ENCODE data around the gene CLP1. TPM values are rescaled to one million over a fixed set of nuclear protein-coding genes. Genes with fewer than 3 reads are reported as not detected.
"Not testable (repeated sequence)": the region's sequence is repeated elsewhere in the genome, so short reads cannot be mapped to it uniquely, and the experiment has no call there.

The CLP1 gene
- total and polyA plus RNA-seq, 2 donors: 13.6 to 22.0 TPM

- under 1% methylated on average over 29 of the region's 29 CpGs for WGBS
Observed at GRCh38 chr11:57667117-57667735, 9.7 kb downstream of the CLP1 start.

GRCh38 chr11:57667736-57668433 is 10.3 kb downstream of the CLP1 start, which contains the start of gene ZDHHC5:
TSS of gene ZDHHC5 (plus strand) at chr11:57668114. CDS start at chr11:57673091, 4,977 bp downstream.
- under 1% methylated on average over 96 of the region's 96 CpGs for WGBS
- peak within 1 kb of the TSS; percentile 98 to 99 for H3K27ac ChIP-seq (ENCODE audit: low read depth in 1 of 2, low read length in 1 of 2)
- no peaks in the 10 kb centered on the region for H3K9me3 ChIP-seq (ENCODE audit: control insufficient read depth in 2 of 2, insufficient read depth in 1 of 2, low read length in 1 of 2)
- H3K4me3 ChIP-seq (ENCODE audit: low read length in 2 of 2): peak within 1 kb of the TSS; percentile 88 to 97
- H3K27me3 ChIP-seq (ENCODE audit: control insufficient read depth in 2 of 2, insufficient read depth in 1 of 2, low read length in 1 of 2): no peaks in the 10 kb centered on the region
- peak in 8 of 9 donors; percentile 97 to 100 (median 99) for DNase-seq (ENCODE audit: low read depth in 6 of 9, low spot score in 9 of 9)
- peaks cover 9 to 17% of the 10 kb centered on the region in 2 donors for H3K36me3 ChIP-seq (ENCODE audit: control insufficient read depth in 2 of 2, insufficient read depth in 2 of 2, low read length in 1 of 2)
- H3K4me1 ChIP-seq (ENCODE audit: control insufficient read depth in 2 of 2, insufficient read depth in 2 of 2, low read length in 2 of 2): peaks cover 4 to 10% of the 10 kb centered on the region in 2 donors

More at GRCh38 chr11:57667117-57667735, 9.7 kb downstream of the CLP1 start:
- Histone ChIP-seq H3K27me3 (ENCODE audit: control insufficient read depth in 2 of 2, insufficient read depth in 1 of 2, low read length in 1 of 2) (no peaks in the 10 kb centered on the region), H3K27ac (ENCODE audit: low read depth in 1 of 2, low read length in 1 of 2) (peak overlapping the region; percentile 98 to 99), H3K9me3 (ENCODE audit: control insufficient read depth in 2 of 2, insufficient read depth in 1 of 2, low read length in 1 of 2) (no peaks in the 10 kb centered on the region), H3K36me3 (ENCODE audit: control insufficient read depth in 2 of 2, insufficient read depth in 2 of 2, low read length in 1 of 2) (peaks cover 9 to 15% of the 10 kb centered on the region in 2 donors), H3K4me1 (ENCODE audit: control insufficient read depth in 2 of 2, insufficient read depth in 2 of 2, low read length in 2 of 2) (peaks cover 4 to 10% of the 10 kb centered on the region in 2 donors), H3K4me3 (ENCODE audit: low read length in 2 of 2) (peak overlapping the region; percentile 88 to 97)
- DNase-seq (ENCODE audit: low read depth in 6 of 9, low spot score in 9 of 9): peak in 8 of 9 donors; percentile 69 to 100 (median 96)

- H3K4me1 ChIP-seq (ENCODE audit: control insufficient read depth in 2 of 2, insufficient read depth in 2 of 2, low read length in 2 of 2): peaks cover 4 to 10% of the 10 kb centered on the region in 2 donors
Observed at GRCh38 chr11:57668434-57668782, 10.8 kb downstream of the CLP1 start.

GRCh38 chr11:57674251-57674650 is 16.7 kb downstream of the CLP1 start:
- H3K27ac ChIP-seq (ENCODE audit: low read depth in 1 of 2, low read length in 1 of 2): no peak overlapping the region
- peaks cover 29 to 60% of the 10 kb centered on the region in 2 donors for H3K36me3 ChIP-seq (ENCODE audit: control insufficient read depth in 2 of 2, insufficient read depth in 2 of 2, low read length in 1 of 2)
- DNase-seq (ENCODE audit: low read depth in 6 of 9, low spot score in 9 of 9): no peak

More at GRCh38 chr11:57668434-57668782, 10.8 kb downstream of the CLP1 start:
- under 1% methylated on average over 31 of the region's 31 CpGs for WGBS
- Histone ChIP-seq H3K27me3 (ENCODE audit: control insufficient read depth in 2 of 2, insufficient read depth in 1 of 2, low read length in 1 of 2) (no peaks in the 10 kb centered on the region), H3K9me3 (ENCODE audit: control insufficient read depth in 2 of 2, insufficient read depth in 1 of 2, low read length in 1 of 2) (no peaks in the 10 kb centered on the region), H3K4me3 (ENCODE audit: low read length in 2 of 2) (peak overlapping the region; percentile 88 to 97), H3K36me3 (ENCODE audit: control insufficient read depth in 2 of 2, insufficient read depth in 2 of 2, low read length in 1 of 2) (peaks cover 13 to 21% of the 10 kb centered on the region in 2 donors), H3K27ac (ENCODE audit: low read depth in 1 of 2, low read length in 1 of 2) (peak overlapping the region; percentile 98 to 99)
- DNase-seq (ENCODE audit: low read depth in 6 of 9, low spot score in 9 of 9): peak in 2 of 9 donors; percentile 29 to 51

GRCh38 chr11:57675176-57675941 is 17.8 kb downstream of the CLP1 start:
- WGBS: 94% methylated on average over 3 of the region's 3 CpGs
- DNase-seq (ENCODE audit: low read depth in 6 of 9, low spot score in 9 of 9): no peak
- peaks cover 40 to 69% of the 10 kb centered on the region in 2 donors for H3K36me3 ChIP-seq (ENCODE audit: control insufficient read depth in 2 of 2, insufficient read depth in 2 of 2, low read length in 1 of 2)
- no peaks in the 10 kb centered on the region for H3K9me3 ChIP-seq (ENCODE audit: control insufficient read depth in 2 of 2, insufficient read depth in 1 of 2, low read length in 1 of 2)
- H3K4me3 ChIP-seq (ENCODE audit: low read length in 2 of 2): no peak overlapping the region
- no peaks in the 10 kb centered on the region for H3K27me3 ChIP-seq (ENCODE audit: control insufficient read depth in 2 of 2, insufficient read depth in 1 of 2, low read length in 1 of 2)
- no peak overlapping the region for H3K27ac ChIP-seq (ENCODE audit: low read depth in 1 of 2, low read length in 1 of 2)
- no peaks in the 10 kb centered on the region for H3K4me1 ChIP-seq (ENCODE audit: control insufficient read depth in 2 of 2, insufficient read depth in 2 of 2, low read length in 2 of 2)

More at GRCh38 chr11:57674251-57674650, 16.7 kb downstream of the CLP1 start:
- Histone ChIP-seq H3K9me3 (ENCODE audit: control insufficient read depth in 2 of 2, insufficient read depth in 1 of 2, low read length in 1 of 2) (no peaks in the 10 kb centered on the region), H3K4me3 (ENCODE audit: low read length in 2 of 2) (no peak overlapping the region), H3K4me1 (ENCODE audit: control insufficient read depth in 2 of 2, insufficient read depth in 2 of 2, low read length in 2 of 2) (peaks cover 4% of the 10 kb centered on the region in 2 donors), H3K27me3 (ENCODE audit: control insufficient read depth in 2 of 2, insufficient read depth in 1 of 2, low read length in 1 of 2) (no peaks in the 10 kb centered on the region)

GRCh38 chr11:57679396-57679795 is 21.8 kb downstream of the CLP1 start:
- Histone ChIP-seq H3K27ac (ENCODE audit: low read depth in 1 of 2, low read length in 1 of 2) (no peak overlapping the region), H3K27me3 (ENCODE audit: control insufficient read depth in 2 of 2, insufficient read depth in 1 of 2, low read length in 1 of 2) (no peaks in the 10 kb centered on the region), H3K4me1 (ENCODE audit: control insufficient read depth in 2 of 2, insufficient read depth in 2 of 2, low read length in 2 of 2) (no peaks in the 10 kb centered on the region)

GRCh38 chr11:57680552-57680874 is 23.0 kb downstream of the CLP1 start:
- 90% methylated on average over 2 of the region's 2 CpGs for WGBS
- Histone ChIP-seq H3K36me3 (ENCODE audit: control insufficient read depth in 2 of 2, insufficient read depth in 2 of 2, low read length in 1 of 2) (peaks cover 49 to 66% of the 10 kb centered on the region in 2 donors), H3K4me3 (ENCODE audit: low read length in 2 of 2) (no peak overlapping the region), H3K9me3 (ENCODE audit: control insufficient read depth in 2 of 2, insufficient read depth in 1 of 2, low read length in 1 of 2) (no peaks in the 10 kb centered on the region), H3K4me1 (ENCODE audit: control insufficient read depth in 2 of 2, insufficient read depth in 2 of 2, low read length in 2 of 2) (no peaks in the 10 kb centered on the region), H3K27me3 (ENCODE audit: control insufficient read depth in 2 of 2, insufficient read depth in 1 of 2, low read length in 1 of 2) (no peaks in the 10 kb centered on the region), H3K27ac (ENCODE audit: low read depth in 1 of 2, low read length in 1 of 2) (no peak overlapping the region)
- no peak for DNase-seq (ENCODE audit: low read depth in 6 of 9, low spot score in 9 of 9)

More at GRCh38 chr11:57679396-57679795, 21.8 kb downstream of the CLP1 start:
- Histone ChIP-seq H3K4me3 (ENCODE audit: low read length in 2 of 2) (no peak overlapping the region), H3K9me3 (ENCODE audit: control insufficient read depth in 2 of 2, insufficient read depth in 1 of 2, low read length in 1 of 2) (no peaks in the 10 kb centered on the region), H3K36me3 (ENCODE audit: control insufficient read depth in 2 of 2, insufficient read depth in 2 of 2, low read length in 1 of 2) (peaks cover 46 to 69% of the 10 kb centered on the region in 2 donors)
- no peak for DNase-seq (ENCODE audit: low read depth in 6 of 9, low spot score in 9 of 9)
- 96% methylated on average over 4 of the region's 4 CpGs for WGBS

- Histone ChIP-seq H3K9me3 (ENCODE audit: control insufficient read depth in 2 of 2, insufficient read depth in 1 of 2, low read length in 1 of 2) (no peaks in the 10 kb centered on the region), H3K4me3 (ENCODE audit: low read length in 2 of 2) (no peak overlapping the region), H3K27me3 (ENCODE audit: control insufficient read depth in 2 of 2, insufficient read depth in 1 of 2, low read length in 1 of 2) (no peaks in the 10 kb centered on the region), H3K36me3 (ENCODE audit: control insufficient read depth in 2 of 2, insufficient read depth in 2 of 2, low read length in 1 of 2) (peaks cover 55 to 62% of the 10 kb centered on the region in 2 donors), H3K27ac (ENCODE audit: low read depth in 1 of 2, low read length in 1 of 2) (no peak overlapping the region), H3K4me1 (ENCODE audit: control insufficient read depth in 2 of 2, insufficient read depth in 2 of 2, low read length in 2 of 2) (no peaks in the 10 kb centered on the region)
- DNase-seq (ENCODE audit: low read depth in 6 of 9, low spot score in 9 of 9): no peak
- WGBS: 93% methylated on average over 1 of the region's 1 CpG
Observed at GRCh38 chr11:57681168-57681567, 23.6 kb downstream of the CLP1 start.

- H3K9me3 ChIP-seq (ENCODE audit: control insufficient read depth in 2 of 2, insufficient read depth in 1 of 2, low read length in 1 of 2); H3K27ac ChIP-seq (ENCODE audit: low read depth in 1 of 2, low read length in 1 of 2); DNase-seq (ENCODE audit: low read depth in 6 of 9, low spot score in 9 of 9); H3K4me1 ChIP-seq (ENCODE audit: control insufficient read depth in 2 of 2, insufficient read depth in 2 of 2, low read length in 2 of 2); H3K27me3 ChIP-seq (ENCODE audit: control insufficient read depth in 2 of 2, insufficient read depth in 1 of 2, low read length in 1 of 2); H3K4me3 ChIP-seq (ENCODE audit: low read length in 2 of 2): not testable (repeated sequence)
- WGBS: 99% methylated on average over 5 of the region's 5 CpGs
- peaks cover 69 to 72% of the 10 kb centered on the region in 2 donors for H3K36me3 ChIP-seq (ENCODE audit: control insufficient read depth in 2 of 2, insufficient read depth in 2 of 2, low read length in 1 of 2)
Observed at GRCh38 chr11:57690474-57690873, 32.9 kb downstream of the CLP1 start.
